B cell (primary cell): ENCODE measurements around the gene CHST13. TPM values are rescaled to one million over a fixed set of nuclear protein-coding genes. Genes with fewer than 3 reads are reported as not detected.

Experiments
- ATAC-seq: fragments of 200-7000 bp; cut with Tn5 transposase; one replicate; pipeline ENCODE4 v1.10.0; 2021; ENCODE audit warnings: low read depth, mild to moderate bottlenecking, moderate number of reproducible peaks, moderate library complexity
- CTCF ChIA-PET: fragments of 350-600 bp; sonication (Branson Sonifier 250); formaldehyde crosslinking; loops from one replicate; lab custom pipeline; 2021; ENCODE audit warnings: antibody characterized with exemption, inconsistent platforms; lab: Charles Lee
- POLR2A ChIA-PET: fragments of 350-600 bp; sonication (Branson Sonifier 250); formaldehyde crosslinking; loops from one replicate; lab custom pipeline; 2021; ENCODE audit warnings: antibody characterized with exemption; lab: Charles Lee
- DNase-seq: peaks from one replicate; pipeline ENCODE4 v3.0.0; 2013
- H2AFZ ChIP-seq: 2 replicates; pipeline ENCODE4 v1.6.1; 2012; ENCODE audit warnings: mild to moderate bottlenecking, low read depth, low read length; ENCODE audit not compliant: insufficient read depth, poor library complexity, severe bottlenecking
- H3K27ac ChIP-seq, 2 donors: 1 replicate in 1 of 2; 2 replicates in 1 of 2; pipeline ENCODE4 v1.5.1; 2012 to 2013; ENCODE audit warnings: low read length in 2 of 2, mild to moderate bottlenecking in 2 of 2, moderate library complexity in 1 of 2
- H3K27me3 ChIP-seq, 4 experiments: fragments of 200-600 bp in 1 of 4; sonication (generic) in 1 of 4; replicated peaks in 1 of 4; 1 replicate in 2 of 4; 2 replicates in 2 of 4; pipeline versions ENCODE4 v1.6.1 to v1.7.0; 2013 to 2016; ENCODE audit warnings: low read length in 3 of 4, mild to moderate bottlenecking in 2 of 4, mixed read lengths in 1 of 4, moderate library complexity in 1 of 4; ENCODE audit not compliant: insufficient read depth in 4 of 4, control insufficient read depth in 3 of 4; ENCODE audit errors: control extremely low read depth in 1 of 4
- H3K36me3 ChIP-seq, 2 experiments: replicated peaks in 1 of 2; 1 replicate in 1 of 2; 2 replicates in 1 of 2; pipeline versions ENCODE4 v1.6.1 to v1.7.1; 2013; ENCODE audit warnings: low read length in 1 of 2; ENCODE audit not compliant: insufficient read depth in 2 of 2, control insufficient read depth in 1 of 2; ENCODE audit errors: control extremely low read depth in 1 of 2, extremely low read depth in 1 of 2
- H3K4me1 ChIP-seq, 2 donors: fragments of 200-600 bp in 1 of 2; sonication (generic) in 1 of 2; 1 replicate in 1 of 2; 2 replicates in 1 of 2; pipeline versions ENCODE4 v1.5.1 to v1.6.1; 2013 to 2017; ENCODE audit warnings: low read length in 2 of 2; ENCODE audit not compliant: control insufficient read depth in 2 of 2, insufficient read depth in 2 of 2
- H3K4me2 ChIP-seq: replicated peaks from 2 replicates; pipeline ENCODE3; 2012; ENCODE audit warnings: mild to moderate bottlenecking, low read depth, low read length; ENCODE audit not compliant: poor library complexity, severe bottlenecking
- H3K4me3 ChIP-seq, 5 experiments: fragments of 200-600 bp in 1 of 5; sonication (generic) in 1 of 5; 1 replicate in 3 of 5; 2 replicates in 2 of 5; pipeline versions ENCODE4 v1.5.1 to v1.7.0; 2011 to 2016; ENCODE audit warnings: low read length in 4 of 5, mild to moderate bottlenecking in 4 of 5, low read depth in 2 of 5, control low read depth in 1 of 5, moderate library complexity in 1 of 5; ENCODE audit not compliant: insufficient read depth in 1 of 5; ENCODE audit errors: control extremely low read depth in 1 of 5, extremely low read depth in 1 of 5
- H3K79me2 ChIP-seq: fragments of 200-600 bp; sonication (generic); one replicate; pipeline ENCODE4 v1.6.0; 2016; ENCODE audit warnings: low read length; ENCODE audit not compliant: control insufficient read depth, insufficient read depth
- H3K9ac ChIP-seq: fragments of 200-600 bp; sonication (generic); 2 replicates; pipeline ENCODE4 v1.6.1; 2017; ENCODE audit warnings: mild to moderate bottlenecking, low read length, moderate library complexity
- H3K9me3 ChIP-seq, 3 donors: one replicate each; pipeline versions ENCODE4 v1.6.1 to v1.7.1; 2013; ENCODE audit warnings: low read length in 2 of 3; ENCODE audit not compliant: control insufficient read depth in 2 of 3, insufficient read depth in 1 of 3; ENCODE audit errors: control extremely low read depth in 1 of 3
- H4K20me1 ChIP-seq: 2 replicates; pipeline ENCODE4 v1.6.0; 2012; ENCODE audit warnings: mild to moderate bottlenecking, low read length; ENCODE audit not compliant: insufficient read depth, control insufficient read depth, poor library complexity, severe bottlenecking
- H3K27ac Mint-ChIP-seq: one replicate; pipeline ENCODE4 v1.8.0; 2021; ENCODE audit warnings: mixed read lengths
- H3K27me3 Mint-ChIP-seq: one replicate; pipeline ENCODE4 v1.8.0; 2021; ENCODE audit warnings: mixed read lengths
- H3K4me1 Mint-ChIP-seq: one replicate; pipeline ENCODE4 v1.8.0; 2021; ENCODE audit warnings: mixed read lengths
- H3K4me3 Mint-ChIP-seq: one replicate; pipeline ENCODE4 v1.8.0; 2021; ENCODE audit warnings: mixed read lengths
- H3K9me3 Mint-ChIP-seq: one replicate; pipeline ENCODE4 v1.8.0; 2022; ENCODE audit warnings: mixed read lengths; ENCODE audit not compliant: insufficient read depth
- EZH2 ChIP-seq: IDR thresholded peaks from 2 replicates; pipeline ENCODE4 v1.6.1; 2012; ENCODE audit warnings: borderline replicate concordance, low read depth, mild to moderate bottlenecking, moderate library complexity, low read length; ENCODE audit not compliant: insufficient read depth, poor library complexity, severe bottlenecking
- WGBS: methylation state at CpG from one replicate; pipeline ENCODE4 v1.1.5; 2013; ENCODE audit warnings: missing lambda C conversion rate; ENCODE audit not compliant: insufficient coverage; 5-methylcytosine and 5-hydroxymethylcytosine counted together
- intact Hi-C: fragments of 100-400 bp; cut with micrococcal nuclease; formaldehyde crosslinking; loops from one replicate; pipeline ENCODE4 v1.10.0; 2022
- polyA plus RNA-seq: library from polyadenylated mRNA; depleted of rRNA; stranded (reverse); fragments of >200 nt; gene quantifications from 2 replicates; pipeline ENCODE4 v1.2.3, GENCODE V29; 2012
- total RNA-seq, 2 donors: library from RNA; stranded (reverse); fragments of 120-200 nt in 1 of 2; gene quantifications; 1 replicate in 1 of 2; 2 replicates in 1 of 2; pipeline versions ENCODE4 v1.2.3 to v1.2.4, GENCODE V29; 2013 to 2022
- TF ChIP-seq, protein P1 (sequence below): fragments of 200-600 bp; IDR thresholded peaks from one replicate; pipeline ENCODE4 v1.8.0; 2022; ENCODE audit warnings: antibody characterized with exemption, mild to moderate bottlenecking

CHST13 gene
- total and polyA plus RNA-seq, 2 donors (not counting 1 experiment from before 2014, with no cell fraction given), result 0.07 TPM; not detected in 1

DNA sequence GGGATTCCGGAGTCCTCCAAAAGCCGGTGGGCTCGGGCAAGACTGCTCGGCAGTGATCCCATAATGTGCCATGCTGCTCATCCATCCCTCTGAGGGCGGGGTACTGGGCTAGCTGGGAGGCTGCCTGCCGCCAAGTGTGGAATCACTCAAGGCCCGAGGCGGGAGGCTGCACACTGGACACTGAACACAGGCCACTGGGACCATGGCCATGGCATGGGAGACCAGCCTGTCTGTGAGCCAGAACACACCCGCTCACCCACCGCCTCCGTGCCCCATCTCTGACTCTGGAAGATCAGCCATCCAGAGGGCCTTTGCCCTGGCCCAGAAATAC is 33.4 kb downstream of the CHST13 start:
- H3K9me3 Mint-ChIP-seq, result peaks cover 6% of the 10 kb centered on the region
- ATAC-seq, result no peak
- peaks cover 0 to 2% (median 0%) of the 10 kb centered on the region in 3 donors for H3K9me3 ChIP-seq
- H3K4me1 Mint-ChIP-seq, result no peaks in the 10 kb centered on the region
- H3K27ac Mint-ChIP-seq, result no peak overlapping the region
- no peaks in the 10 kb centered on the region for H3K4me1 ChIP-seq
- H3K4me3 ChIP-seq, result no peak overlapping the region
- TF ChIP-seq EZH2, result no peak
- TF ChIP-seq, protein P1, sequence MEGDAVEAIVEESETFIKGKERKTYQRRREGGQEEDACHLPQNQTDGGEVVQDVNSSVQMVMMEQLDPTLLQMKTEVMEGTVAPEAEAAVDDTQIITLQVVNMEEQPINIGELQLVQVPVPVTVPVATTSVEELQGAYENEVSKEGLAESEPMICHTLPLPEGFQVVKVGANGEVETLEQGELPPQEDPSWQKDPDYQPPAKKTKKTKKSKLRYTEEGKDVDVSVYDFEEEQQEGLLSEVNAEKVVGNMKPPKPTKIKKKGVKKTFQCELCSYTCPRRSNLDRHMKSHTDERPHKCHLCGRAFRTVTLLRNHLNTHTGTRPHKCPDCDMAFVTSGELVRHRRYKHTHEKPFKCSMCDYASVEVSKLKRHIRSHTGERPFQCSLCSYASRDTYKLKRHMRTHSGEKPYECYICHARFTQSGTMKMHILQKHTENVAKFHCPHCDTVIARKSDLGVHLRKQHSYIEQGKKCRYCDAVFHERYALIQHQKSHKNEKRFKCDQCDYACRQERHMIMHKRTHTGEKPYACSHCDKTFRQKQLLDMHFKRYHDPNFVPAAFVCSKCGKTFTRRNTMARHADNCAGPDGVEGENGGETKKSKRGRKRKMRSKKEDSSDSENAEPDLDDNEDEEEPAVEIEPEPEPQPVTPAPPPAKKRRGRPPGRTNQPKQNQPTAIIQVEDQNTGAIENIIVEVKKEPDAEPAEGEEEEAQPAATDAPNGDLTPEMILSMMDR, result no peak
- intact Hi-C loops, result no loop called here
- H3K4me3 Mint-ChIP-seq, result no peak overlapping the region
- peaks cover 13% of the 10 kb centered on the region for H3K27me3 Mint-ChIP-seq
- H3K9ac ChIP-seq, result no peak overlapping the region
- H3K4me2 ChIP-seq, result no peak overlapping the region
- H2AFZ ChIP-seq, result no peak overlapping the region
- H3K79me2 ChIP-seq, result no peaks in the 10 kb centered on the region
- POLR2A ChIA-PET, result no interaction called here
- DNase-seq, result no peak
- no peak overlapping the region for H3K27ac ChIP-seq
- H3K36me3 ChIP-seq, result no peaks in the 10 kb centered on the region
- H4K20me1 ChIP-seq, result no peaks in the 10 kb centered on the region
- no peaks in the 10 kb centered on the region for H3K27me3 ChIP-seq
- CTCF ChIA-PET, result no interaction called here
- WGBS, result 97% methylated on average over 11 of the region's 11 CpGs

DNA sequence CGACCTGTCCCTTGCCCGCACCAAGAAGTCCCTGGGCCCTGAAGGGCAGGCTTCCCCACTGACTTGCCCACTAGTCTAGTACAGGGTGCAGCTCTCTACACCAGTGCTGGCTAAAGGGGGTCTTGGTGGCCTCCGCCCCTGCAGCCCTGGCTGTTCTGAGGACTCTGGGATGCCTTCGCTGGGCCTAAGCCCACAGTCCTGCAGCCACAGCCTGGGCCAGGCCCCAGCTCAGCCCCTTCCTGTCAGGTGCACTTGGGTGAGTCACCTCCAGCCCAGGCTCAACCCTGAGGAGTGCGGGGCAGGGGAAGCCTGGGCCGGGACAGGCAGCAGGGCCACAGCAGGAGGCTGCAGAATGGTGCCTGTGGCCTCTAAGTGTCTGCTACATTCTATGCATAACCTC is 33.8 kb downstream of the CHST13 start:
- Histone ChIP-seq H3K4me3 (no peak overlapping the region), H3K4me2 (no peak overlapping the region), H3K9ac (no peak overlapping the region), H3K9me3 (peaks cover 0 to 3% (median 2%) of the 10 kb centered on the region in 3 donors), H2AFZ (no peak overlapping the region), H3K79me2 (no peaks in the 10 kb centered on the region), H3K4me1 (no peaks in the 10 kb centered on the region), H3K36me3 (no peaks in the 10 kb centered on the region), H3K27me3 (no peaks in the 10 kb centered on the region), H3K27ac (no peak overlapping the region), H4K20me1 (no peaks in the 10 kb centered on the region)
- Mint-ChIP-seq H3K4me3 (no peak overlapping the region), H3K9me3 (peaks cover 6% of the 10 kb centered on the region), H3K4me1 (no peaks in the 10 kb centered on the region), H3K27ac (no peak overlapping the region), H3K27me3 (peaks cover 13% of the 10 kb centered on the region)
- no peak for ATAC-seq
- DNase-seq, result no peak
- TF ChIP-seq, protein P1, result no peak
- no peak for TF ChIP-seq EZH2
- intact Hi-C loops, result no loop called here
- ChIA-PET POLR2A (no interaction called here), CTCF (no interaction called here)
- WGBS, result 89% methylated on average over 6 of the region's 6 CpGs
